Frontal cortex (tissue), 4 donors: ENCODE measurements around the gene ADCY10. TPM values are rescaled to one million over a fixed set of nuclear protein-coding genes. Genes with fewer than 3 reads are reported as not detected.
"Not testable (repeated sequence)": the region's sequence is repeated elsewhere in the genome, so short reads cannot be mapped to it uniquely, and the experiment has no call there.

ENCODE experiments used
- DNase-seq, 2 donors: peaks; one replicate each; pipeline ENCODE4 v3.0.0; 2012; ENCODE audit warnings: low spot score in 2 of 2
- FAIRE-seq: peaks from 2 replicates; lab custom pipeline; 2012; peaks lifted over from hg19 to GRCh38; lab: Jason Lieb, UNC
- total RNA-seq: library from RNA; depleted of rRNA; stranded (reverse); fragments of >200 nt; gene quantifications from one replicate; pipeline ENCODE4 v1.2.3, GENCODE V29; 2014
- donor health status: control.
- donor health status: control.
- donor health status: control.

Gene ADCY10
- total RNA-seq, 1 donor from 2014 or later = 0.41 TPM

GRCh38 chr1:167928919-167929318 is 15.0 kb upstream of the ADCY10 start:
- not testable (repeated sequence) for FAIRE-seq, DNase-seq

DNA sequence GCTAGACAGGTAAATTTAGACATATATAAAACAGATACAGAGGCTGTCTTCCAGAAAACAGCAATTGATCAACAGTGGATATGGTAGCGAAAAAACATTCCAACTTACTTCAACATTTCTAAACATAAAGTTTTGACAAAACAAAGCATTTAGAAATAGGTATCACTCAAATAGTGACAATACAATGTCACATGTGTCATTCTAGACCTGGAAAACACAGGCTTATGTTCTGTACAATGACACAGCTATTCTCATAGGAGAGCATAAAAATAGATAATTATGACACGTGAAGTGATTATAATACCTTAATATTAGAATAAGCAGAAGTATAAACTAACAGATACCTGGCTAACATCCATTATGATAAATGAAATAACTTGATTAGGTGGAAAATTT is 14.5 kb upstream of the ADCY10 start:
- DNase-seq (no peak), FAIRE-seq (no peak)

DNA sequence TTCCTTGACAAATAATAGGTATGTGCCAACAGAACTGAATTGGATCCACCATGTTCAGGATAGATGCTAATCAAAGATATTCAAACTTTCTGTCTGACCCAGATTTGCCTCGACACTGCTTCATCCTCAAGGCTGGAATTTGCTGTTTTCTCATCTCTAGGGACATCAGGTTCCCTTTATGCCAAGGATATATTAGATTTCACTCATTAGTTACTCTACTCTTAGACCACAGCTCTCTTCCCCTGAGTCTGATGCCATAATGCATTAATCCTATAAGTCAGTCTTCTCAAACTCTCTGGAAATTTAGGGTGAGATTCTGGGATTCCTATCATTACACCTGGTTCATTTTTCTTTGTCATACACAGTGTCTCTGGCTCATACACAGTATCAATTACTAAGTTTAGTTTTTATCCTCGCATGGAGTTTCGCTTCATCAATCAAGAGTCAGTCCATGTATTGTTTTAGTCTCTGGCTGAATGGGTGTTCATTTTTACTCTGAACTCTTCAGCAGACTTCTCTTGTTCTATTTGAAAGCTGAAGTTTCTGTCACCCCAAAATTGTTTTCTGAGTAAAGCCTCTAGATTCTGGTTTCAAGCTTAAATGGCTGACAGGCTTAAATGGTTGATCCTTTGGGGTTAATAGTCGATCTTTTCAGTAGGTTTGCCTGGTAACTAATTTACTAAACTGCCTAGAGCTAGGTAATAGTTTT is 13.3 kb upstream of the ADCY10 start:
- DNase-seq (no peak), FAIRE-seq (no peak)

- DNase-seq (no peak), FAIRE-seq (no peak)
Observed at GRCh38 chr1:167926486-167926997, 12.6 kb upstream of the ADCY10 start.

- FAIRE-seq = no peak
- DNase-seq = no peak
Observed at GRCh38 chr1:167924543-167925231, 10.8 kb upstream of the ADCY10 start.

- no peak for FAIRE-seq
- DNase-seq = no peak
Observed at GRCh38 chr1:167924102-167924501, 10.2 kb upstream of the ADCY10 start.

DNA sequence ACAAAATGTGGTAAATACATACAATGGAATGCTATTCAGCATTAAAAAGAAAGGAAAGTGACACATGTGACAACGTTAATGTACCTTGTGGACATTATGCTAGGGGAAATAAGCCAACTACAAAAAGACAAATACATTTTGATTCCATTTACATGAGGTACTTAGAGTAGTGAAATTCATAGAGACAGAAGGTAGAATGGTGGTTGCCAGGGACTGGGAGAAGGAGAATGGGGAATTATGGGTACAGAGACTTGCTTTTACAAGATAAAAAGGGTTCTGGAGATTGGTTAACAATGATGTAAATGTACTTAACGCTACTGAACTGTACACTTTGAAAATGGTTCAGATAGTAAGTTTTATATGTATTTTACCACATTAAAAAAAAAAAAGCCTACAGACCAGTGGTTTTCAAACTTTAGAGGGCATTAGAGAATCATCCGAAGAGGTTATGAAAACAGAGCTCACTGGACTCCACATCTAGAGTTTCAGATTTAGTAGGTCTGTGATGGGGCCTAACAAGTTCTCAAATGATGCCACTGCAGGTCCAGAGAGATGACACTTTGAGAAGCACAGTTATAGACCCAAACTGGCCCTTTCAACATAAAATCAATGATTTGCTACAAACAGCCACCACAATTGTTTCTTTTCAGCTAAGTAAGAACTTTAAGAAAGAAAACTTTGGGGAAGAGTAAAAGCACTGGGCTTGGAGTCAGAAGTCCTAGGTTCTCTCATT is 9.6 kb upstream of the ADCY10 start:
- DNase-seq (no peak), FAIRE-seq (no peak)

GRCh38 chr1:167922611-167923074 is 8.7 kb upstream of the ADCY10 start:
- no peak for FAIRE-seq

DNA sequence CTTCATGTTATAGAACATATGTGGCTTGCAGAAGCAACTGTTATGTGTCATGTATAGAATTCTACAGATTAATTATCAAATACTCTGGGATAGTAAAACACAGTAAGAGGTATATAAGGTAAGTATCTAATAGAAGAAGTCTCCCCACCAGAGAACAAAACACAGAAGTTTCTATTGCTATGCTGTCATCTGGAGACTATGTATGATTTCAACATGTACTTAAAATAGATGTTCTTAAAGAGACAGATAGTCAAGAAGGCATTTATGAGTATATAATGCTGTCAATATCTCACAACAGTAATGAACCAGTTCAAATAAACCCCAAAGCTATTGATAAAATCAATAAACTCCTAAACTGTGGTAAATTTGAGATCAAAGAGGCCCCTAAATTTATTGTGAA is 8.1 kb upstream of the ADCY10 start:
- FAIRE-seq = no peak
- DNase-seq = no peak

More at GRCh38 chr1:167922611-167923074, 8.7 kb upstream of the ADCY10 start:
- no peak for DNase-seq

- DNase-seq (no peak), FAIRE-seq (no peak)
Observed at GRCh38 chr1:167916766-167917511, 3.0 kb upstream of the ADCY10 start.

GRCh38 chr1:167915569-167915968 is 1.6 kb upstream of the ADCY10 start:
- DNase-seq (no peak), FAIRE-seq (no peak)

GRCh38 chr1:167912294-167912693 is 1.6 kb downstream of the ADCY10 start:
- no peak for DNase-seq

GRCh38 chr1:167911413-167911812 is 2.5 kb downstream of the ADCY10 start:
- DNase-seq = no peak
- FAIRE-seq = no peak

More at GRCh38 chr1:167912294-167912693, 1.6 kb downstream of the ADCY10 start:
- FAIRE-seq = no peak

DNA sequence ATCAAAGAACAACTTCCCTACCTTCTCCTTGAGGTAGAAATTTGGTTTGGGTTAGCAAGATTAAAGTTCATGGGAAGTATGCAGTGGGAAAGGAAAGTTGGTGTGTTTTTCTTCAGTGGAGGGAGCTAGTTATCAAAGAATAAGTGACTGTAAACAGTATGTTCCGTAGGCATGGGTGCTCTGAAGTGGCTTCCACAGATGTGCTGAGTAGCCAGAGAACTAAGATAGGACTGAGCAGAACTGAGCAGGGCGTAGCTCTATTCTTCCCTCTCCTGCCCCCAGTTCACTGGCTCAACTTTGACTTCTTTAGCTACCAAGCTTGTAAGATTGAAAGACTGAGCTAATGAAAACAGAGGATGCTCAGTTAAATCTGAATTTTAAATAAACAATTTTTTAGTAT is 3.4 kb downstream of the ADCY10 start:
- DNase-seq (no peak), FAIRE-seq (no peak)

- FAIRE-seq = no peak
- DNase-seq = no peak
Observed at GRCh38 chr1:167909691-167910180, 4.2 kb downstream of the ADCY10 start.

DNA sequence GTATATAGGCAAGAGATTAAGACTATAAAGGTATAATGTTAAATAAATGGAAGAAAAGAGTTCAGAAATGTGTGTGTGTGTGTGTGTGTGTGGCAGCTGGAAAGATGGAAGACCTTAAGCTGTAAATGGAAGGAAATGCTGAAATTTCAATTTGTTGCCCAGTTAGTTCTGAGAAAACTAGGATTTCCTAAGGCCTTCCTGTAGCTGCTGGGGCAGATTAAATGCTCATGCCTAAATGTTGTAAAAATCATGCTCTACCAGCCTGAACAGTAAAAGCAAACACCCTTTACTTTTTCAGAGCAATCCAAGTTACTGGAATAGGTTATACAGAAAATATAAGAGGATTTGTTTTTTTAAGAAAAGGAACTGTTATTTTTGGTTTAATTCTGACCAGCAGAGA is 8.3 kb downstream of the ADCY10 start:
- FAIRE-seq = no peak
- DNase-seq = no peak

- DNase-seq (no peak), FAIRE-seq (no peak)
Observed at GRCh38 chr1:167905182-167905581, 8.8 kb downstream of the ADCY10 start.

DNA sequence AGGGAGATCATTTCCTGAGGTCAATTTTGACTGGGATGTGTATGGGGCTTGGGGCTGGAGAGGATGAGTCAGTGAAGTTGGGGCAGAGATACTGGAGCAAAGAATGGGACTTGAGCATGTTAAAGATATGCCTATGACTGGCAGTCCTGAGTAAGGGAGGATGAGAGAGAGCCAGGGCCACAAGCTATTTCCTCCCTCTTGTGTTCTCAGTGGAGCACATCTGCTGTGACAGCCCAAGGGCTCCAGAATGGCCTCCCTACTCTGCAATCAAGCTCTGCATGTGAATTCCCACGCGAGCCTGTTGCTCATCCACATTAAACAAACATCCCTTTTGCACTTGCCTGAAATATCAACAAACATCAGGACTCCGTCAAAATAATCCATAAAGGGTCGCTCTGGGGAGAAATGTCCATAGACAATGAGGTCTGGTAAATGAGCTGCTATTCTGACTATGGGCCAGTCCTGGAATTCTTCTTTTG is 9.2 kb downstream of the ADCY10 start:
- DNase-seq = no peak
- no peak for FAIRE-seq

DNA sequence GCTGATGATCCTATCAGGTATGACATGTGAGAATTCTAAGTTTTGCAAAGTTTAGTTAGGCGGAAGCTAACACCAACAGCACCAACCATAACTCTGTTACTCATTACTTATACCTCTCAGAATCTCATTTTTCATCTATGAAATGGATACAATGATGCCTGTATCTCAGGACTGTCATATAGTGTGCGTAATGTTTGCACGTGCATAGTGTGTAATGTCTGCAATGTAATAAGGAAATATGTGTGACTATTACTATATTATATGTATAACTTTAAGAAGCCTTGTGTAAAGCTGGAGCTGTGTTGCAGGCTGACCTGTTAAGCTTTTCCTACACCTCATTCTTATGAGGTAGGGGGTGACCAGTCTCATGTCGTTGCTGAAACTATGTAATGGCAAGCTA is 13.0 kb downstream of the ADCY10 start:
- no peak for DNase-seq
- FAIRE-seq = no peak
